Cardiac muscle cell (in vitro differentiated cells and primary cell): ENCODE data around the gene LHX1. TPM values are rescaled to one million over a fixed set of nuclear protein-coding genes. Genes with fewer than 3 reads are reported as not detected.

Source experiments
- DNase-seq, 2 donors: peaks; one replicate each; pipeline versions ENCODE4 v3.0.0 to v3.0.0-alpha.2; 2010 to 2017; ENCODE audit warnings: low read depth in 1 of 2, low spot score in 1 of 2
- H3K27ac ChIP-seq: fragments of 200-600 bp; sonication (generic); 2 replicates; pipeline ENCODE4 v1.5.1; 2016
- H3K27me3 ChIP-seq: fragments of 200-600 bp; sonication (generic); 2 replicates; pipeline ENCODE4 v1.6.0; 2016; ENCODE audit warnings: control low read depth
- H3K36me3 ChIP-seq: fragments of 200-600 bp; sonication (generic); 2 replicates; pipeline ENCODE4 v1.5.1; 2016; ENCODE audit warnings: control low read depth
- H3K4me1 ChIP-seq: fragments of 200-600 bp; sonication (generic); 2 replicates; pipeline ENCODE4 v1.8.1; 2017; ENCODE audit warnings: low read depth, mild to moderate bottlenecking, mixed run types
- H3K4me3 ChIP-seq: fragments of 200-600 bp; sonication (generic); 2 replicates; pipeline ENCODE4 v1.5.1; 2016; ENCODE audit warnings: mild to moderate bottlenecking
- H3K9me3 ChIP-seq: fragments of 200-600 bp; sonication (generic); 2 replicates; pipeline ENCODE4 v1.5.1; 2017; ENCODE audit warnings: low read depth, mild to moderate bottlenecking, control low read depth
- polyA plus RNA-seq: library from polyadenylated mRNA; unstranded; fragments of >200 nt; fragmentation: Nextera tagmentation; extraction: Ambion mirVana; gene quantifications from 2 replicates; pipeline ENCODE4 v1.2.1, GENCODE V29; 2016
- total RNA-seq: library from RNA; depleted of rRNA; stranded (reverse); fragments of >200 nt; gene quantifications from 2 replicates; pipeline ENCODE4 v1.2.3, GENCODE V29; 2016
- TF ChIP-seq, protein P1 (sequence below): IDR thresholded peaks from 2 replicates; pipeline ENCODE4 v1.5.1; 2012; ENCODE audit warnings: low read depth, mild to moderate bottlenecking, low read length

LHX1 gene
- total and polyA plus RNA-seq, 2 experiments from 2014 or later = 3.1 to 4.1 TPM

DNA sequence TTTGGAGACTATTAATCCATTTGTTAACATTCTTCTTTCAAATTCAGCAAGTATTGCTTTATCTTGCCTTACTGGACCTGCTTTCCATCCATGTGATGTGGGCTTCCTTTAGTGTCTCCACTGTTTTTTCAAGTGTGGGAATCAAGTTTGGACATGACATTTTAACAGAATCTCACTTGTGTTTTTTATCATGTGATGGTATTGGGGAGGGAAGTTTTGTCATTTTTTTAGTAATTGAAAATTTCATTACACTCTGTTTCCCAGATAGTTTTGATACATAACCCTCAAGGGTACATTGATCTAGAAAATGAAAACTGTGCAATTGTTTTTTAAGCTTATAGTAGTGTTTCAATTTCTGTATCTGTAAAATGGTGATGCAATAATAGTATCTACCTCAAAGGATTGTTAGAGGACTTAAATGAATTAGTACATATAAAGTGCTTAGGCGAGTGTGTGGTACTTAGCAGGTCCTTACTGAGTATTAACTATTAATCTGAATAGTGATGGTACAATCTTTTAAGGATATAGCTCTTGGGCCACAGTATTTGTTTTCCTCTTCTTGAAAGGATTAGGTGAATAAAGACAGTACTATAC is 38.7 kb downstream of the LHX1 start:
- TF ChIP-seq, protein P1, sequence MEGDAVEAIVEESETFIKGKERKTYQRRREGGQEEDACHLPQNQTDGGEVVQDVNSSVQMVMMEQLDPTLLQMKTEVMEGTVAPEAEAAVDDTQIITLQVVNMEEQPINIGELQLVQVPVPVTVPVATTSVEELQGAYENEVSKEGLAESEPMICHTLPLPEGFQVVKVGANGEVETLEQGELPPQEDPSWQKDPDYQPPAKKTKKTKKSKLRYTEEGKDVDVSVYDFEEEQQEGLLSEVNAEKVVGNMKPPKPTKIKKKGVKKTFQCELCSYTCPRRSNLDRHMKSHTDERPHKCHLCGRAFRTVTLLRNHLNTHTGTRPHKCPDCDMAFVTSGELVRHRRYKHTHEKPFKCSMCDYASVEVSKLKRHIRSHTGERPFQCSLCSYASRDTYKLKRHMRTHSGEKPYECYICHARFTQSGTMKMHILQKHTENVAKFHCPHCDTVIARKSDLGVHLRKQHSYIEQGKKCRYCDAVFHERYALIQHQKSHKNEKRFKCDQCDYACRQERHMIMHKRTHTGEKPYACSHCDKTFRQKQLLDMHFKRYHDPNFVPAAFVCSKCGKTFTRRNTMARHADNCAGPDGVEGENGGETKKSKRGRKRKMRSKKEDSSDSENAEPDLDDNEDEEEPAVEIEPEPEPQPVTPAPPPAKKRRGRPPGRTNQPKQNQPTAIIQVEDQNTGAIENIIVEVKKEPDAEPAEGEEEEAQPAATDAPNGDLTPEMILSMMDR = no peak
- Histone ChIP-seq H3K4me3 (no peak overlapping the region), H3K9me3 (no peaks in the 10 kb centered on the region), H3K27me3 (no peaks in the 10 kb centered on the region), H3K4me1 (peaks cover 3% of the 10 kb centered on the region), H3K36me3 (no peaks in the 10 kb centered on the region), H3K27ac (no peak overlapping the region)
- DNase-seq = no peak

DNA sequence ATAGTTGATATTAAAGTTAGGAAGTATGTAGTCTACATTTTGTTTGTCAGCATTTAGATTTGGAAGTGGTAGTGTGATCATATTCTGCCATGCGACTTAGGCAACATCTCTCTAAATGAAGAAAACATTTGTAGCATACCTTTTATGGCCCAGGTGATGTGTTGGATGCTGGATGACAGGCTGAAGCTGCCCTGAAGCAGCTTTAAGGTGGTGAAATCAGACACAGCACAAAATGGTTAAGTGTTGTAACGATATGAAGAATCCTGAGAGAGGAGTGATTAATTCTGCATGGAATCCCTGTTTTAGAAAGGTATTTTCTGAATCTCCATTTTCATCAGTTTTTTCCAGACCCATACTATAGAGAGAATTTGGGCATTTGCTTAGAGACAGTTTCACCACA is 39.8 kb downstream of the LHX1 start:
- no peaks in the 10 kb centered on the region for H3K9me3 ChIP-seq
- no peaks in the 10 kb centered on the region for H3K27me3 ChIP-seq
- peaks cover 3% of the 10 kb centered on the region for H3K4me1 ChIP-seq
- H3K4me3 ChIP-seq = no peak overlapping the region
- no peak overlapping the region for H3K27ac ChIP-seq
- H3K36me3 ChIP-seq = no peaks in the 10 kb centered on the region
- no peak for DNase-seq
- TF ChIP-seq, protein P1 = no peak

DNA sequence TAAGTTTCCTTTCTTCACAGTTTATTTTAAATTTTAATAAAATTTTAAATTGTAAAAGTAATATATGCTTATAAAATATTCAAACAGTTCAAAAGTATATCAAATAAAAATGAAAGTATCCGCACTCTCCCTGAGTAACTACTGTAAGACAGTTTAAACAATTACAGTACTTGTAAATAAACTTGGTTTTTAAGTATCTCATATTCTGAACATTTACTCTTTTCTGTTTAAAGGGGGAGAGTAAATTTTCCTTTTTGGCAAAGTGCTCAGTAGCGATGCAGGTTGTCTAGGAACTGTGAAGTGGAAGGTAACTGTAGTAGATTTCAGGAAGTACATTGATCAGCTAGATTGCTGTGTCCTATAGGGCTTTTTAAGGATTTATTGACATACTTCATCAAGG is 40.3 kb downstream of the LHX1 start:
- peaks cover 3% of the 10 kb centered on the region for H3K4me1 ChIP-seq
- no peaks in the 10 kb centered on the region for H3K9me3 ChIP-seq
- DNase-seq = no peak
- no peaks in the 10 kb centered on the region for H3K27me3 ChIP-seq
- no peak overlapping the region for H3K27ac ChIP-seq
- no peaks in the 10 kb centered on the region for H3K36me3 ChIP-seq
- no peak overlapping the region for H3K4me3 ChIP-seq
- TF ChIP-seq, protein P1 = no peak

DNA sequence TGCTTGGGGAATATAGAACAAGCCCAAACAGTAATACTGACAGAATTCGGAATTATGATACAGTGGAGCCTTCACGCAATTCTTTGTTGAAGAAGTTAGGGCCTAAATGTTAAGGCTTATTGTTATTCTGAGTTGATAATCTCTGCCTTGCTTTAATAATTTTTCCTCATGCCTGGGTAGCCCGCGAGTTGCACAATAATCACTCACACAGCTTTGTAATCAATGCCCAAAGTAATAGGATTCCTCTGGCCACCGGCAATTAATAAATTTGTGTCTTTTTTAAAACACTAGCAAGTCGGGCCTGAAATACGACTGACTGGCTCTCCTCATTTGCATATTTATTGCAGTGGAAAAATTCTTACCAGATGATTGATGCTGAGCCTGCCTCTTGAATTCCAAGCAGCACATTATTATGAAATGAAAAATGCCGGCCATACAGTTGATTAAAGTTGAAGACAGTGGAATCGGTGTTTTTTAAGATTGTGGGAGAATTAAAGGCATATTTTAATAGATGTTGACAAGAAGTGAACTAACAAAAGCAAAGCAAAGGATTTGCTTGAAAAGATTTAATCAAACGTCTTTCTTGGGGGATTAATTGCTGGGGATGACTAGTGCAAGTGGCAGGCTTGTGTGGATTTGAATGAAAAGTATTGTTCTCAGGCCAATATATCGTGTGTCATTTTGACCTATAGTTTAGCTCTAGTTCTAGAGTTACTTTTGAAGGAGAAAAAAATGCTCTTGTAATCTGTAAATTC is 41.7 kb downstream of the LHX1 start:
- Histone ChIP-seq H3K4me1 (peaks cover 3% of the 10 kb centered on the region), H3K27me3 (no peaks in the 10 kb centered on the region), H3K27ac (no peak overlapping the region), H3K9me3 (no peaks in the 10 kb centered on the region), H3K36me3 (no peaks in the 10 kb centered on the region), H3K4me3 (no peak overlapping the region)
- TF ChIP-seq, protein P1 = no peak
- peak in 1 of 2 donors; percentile 19 for DNase-seq

DNA sequence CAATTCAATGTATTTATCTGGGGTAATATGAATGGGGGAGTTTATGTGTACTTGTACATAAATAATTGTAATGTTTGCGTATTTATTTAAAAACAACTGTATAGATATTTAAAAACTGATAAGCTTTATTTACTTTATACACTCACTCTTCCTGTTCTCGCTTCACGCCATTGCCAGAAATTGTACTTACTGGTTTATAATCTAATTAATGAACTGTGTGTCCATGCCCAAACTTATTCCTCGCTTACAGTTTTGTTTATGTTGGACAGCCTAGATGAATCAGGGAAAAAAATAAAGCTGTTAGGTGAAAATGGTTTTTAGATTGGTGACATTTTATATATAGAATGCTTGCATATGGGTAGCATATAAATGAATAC is 42.3 kb downstream of the LHX1 start:
- DNase-seq = no peak
- no peaks in the 10 kb centered on the region for H3K9me3 ChIP-seq
- peaks cover 3% of the 10 kb centered on the region for H3K4me1 ChIP-seq
- H3K4me3 ChIP-seq = no peak overlapping the region
- H3K36me3 ChIP-seq = no peaks in the 10 kb centered on the region
- H3K27ac ChIP-seq = no peak overlapping the region
- H3K27me3 ChIP-seq = no peaks in the 10 kb centered on the region
- TF ChIP-seq, protein P1 = no peak
